Measurements from ENCODE around the gene TCF12.

The TCF12 gene

DNA sequence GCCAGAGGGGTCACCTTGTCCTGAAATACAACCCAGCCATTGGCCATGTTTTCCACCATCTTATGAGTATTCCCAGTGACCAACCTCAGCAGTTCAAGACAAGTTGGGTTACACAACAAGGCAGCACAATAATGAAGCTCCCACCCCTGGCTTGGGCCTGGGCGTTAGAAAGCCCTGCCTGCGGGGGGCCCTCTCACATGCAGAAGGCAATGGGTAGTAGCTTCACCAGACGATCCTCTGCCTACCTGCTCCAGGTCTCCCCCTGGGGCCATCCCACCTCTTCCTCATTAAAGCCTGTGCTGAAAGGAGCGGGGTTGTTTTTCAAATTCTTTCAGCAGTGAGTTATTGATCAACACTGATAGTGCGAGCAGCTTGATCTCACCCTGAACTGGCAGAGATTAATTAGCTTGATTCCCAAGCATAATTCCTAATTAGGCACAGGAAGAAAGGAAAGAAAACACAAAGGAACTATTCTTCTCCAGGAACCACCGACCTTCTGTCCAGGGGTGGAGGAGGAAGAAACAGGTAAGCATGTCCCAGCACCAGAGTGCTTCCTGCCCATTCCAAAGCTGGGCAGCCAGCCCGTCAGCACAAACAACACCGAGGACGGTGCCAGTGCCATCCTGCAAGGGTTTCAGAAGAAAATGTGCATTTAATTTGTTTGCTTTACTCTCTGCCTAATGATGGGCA, 378.2 kb downstream of the TCF12 start:
- DNase-seq (ENCODE audit: low spot score): no peak
- H3K36me3 Mint-ChIP-seq (ENCODE audit: low read depth): peaks cover 2% of the 10 kb centered on the region
- H3K27ac Mint-ChIP-seq: no peak overlapping the region
- H3K27me3 Mint-ChIP-seq (ENCODE audit: low read depth): no peaks in the 10 kb centered on the region
- H3K9me3 Mint-ChIP-seq: no peaks in the 10 kb centered on the region
- H3K4me3 Mint-ChIP-seq: no peak overlapping the region
- H3K4me1 Mint-ChIP-seq (ENCODE audit: low read depth): peaks cover 3% of the 10 kb centered on the region

DNA sequence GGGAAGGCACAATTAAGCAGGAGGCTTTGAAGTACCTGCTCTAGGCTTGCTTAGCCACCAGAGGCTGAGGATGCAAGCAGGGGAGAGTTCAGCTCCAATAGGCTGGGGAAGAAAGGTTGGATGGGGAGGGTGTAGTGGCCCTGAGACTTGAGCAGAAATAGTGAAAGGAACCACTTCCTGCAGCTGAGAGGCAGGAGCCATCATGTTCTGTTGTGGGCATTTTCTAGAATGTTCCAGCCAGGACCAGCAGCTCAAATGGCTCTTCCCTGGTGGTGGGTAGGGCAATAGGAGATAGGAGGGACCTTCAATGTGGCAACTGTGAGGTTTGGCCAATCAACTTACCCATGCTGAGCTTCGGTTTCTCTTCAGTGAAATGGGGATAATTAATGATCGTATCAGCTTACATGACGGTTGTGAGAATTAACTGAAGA, 378.7 kb downstream of the TCF12 start:
- H3K4me1 Mint-ChIP-seq (ENCODE audit: low read depth): peaks cover 3% of the 10 kb centered on the region
- no peak overlapping the region for H3K27ac Mint-ChIP-seq
- no peaks in the 10 kb centered on the region for H3K27me3 Mint-ChIP-seq (ENCODE audit: low read depth)
- no peak for DNase-seq (ENCODE audit: low spot score)
- no peaks in the 10 kb centered on the region for H3K9me3 Mint-ChIP-seq
- H3K36me3 Mint-ChIP-seq (ENCODE audit: low read depth): peaks cover 2% of the 10 kb centered on the region
- H3K4me3 Mint-ChIP-seq: no peak overlapping the region

DNA sequence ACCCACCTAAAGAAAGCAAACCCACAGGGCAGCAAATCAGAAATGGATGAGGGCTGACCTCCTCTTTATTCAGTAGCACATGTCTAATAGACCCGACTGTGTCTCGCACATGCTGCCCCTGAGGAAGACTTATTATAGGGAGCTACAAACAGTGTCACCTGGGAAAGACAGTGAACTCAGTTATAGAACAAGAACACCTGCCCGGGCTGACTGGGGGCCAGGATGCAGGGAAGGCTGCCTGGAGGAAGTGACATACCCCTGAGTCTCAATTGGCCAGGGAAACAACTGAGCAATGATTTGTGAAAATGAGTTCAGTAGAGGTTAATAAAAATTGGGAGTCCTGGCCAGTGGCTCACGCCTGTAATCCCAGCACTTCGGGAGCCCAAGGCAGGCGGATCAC, 379.2 kb downstream of the TCF12 start:
- Mint-ChIP-seq H3K27ac (no peak overlapping the region), H3K4me3 (no peak overlapping the region), H3K36me3 (ENCODE audit: low read depth) (no peaks in the 10 kb centered on the region), H3K4me1 (ENCODE audit: low read depth) (peaks cover 3% of the 10 kb centered on the region), H3K9me3 (no peaks in the 10 kb centered on the region), H3K27me3 (ENCODE audit: low read depth) (no peaks in the 10 kb centered on the region)
- DNase-seq (ENCODE audit: low spot score): no peak

DNA sequence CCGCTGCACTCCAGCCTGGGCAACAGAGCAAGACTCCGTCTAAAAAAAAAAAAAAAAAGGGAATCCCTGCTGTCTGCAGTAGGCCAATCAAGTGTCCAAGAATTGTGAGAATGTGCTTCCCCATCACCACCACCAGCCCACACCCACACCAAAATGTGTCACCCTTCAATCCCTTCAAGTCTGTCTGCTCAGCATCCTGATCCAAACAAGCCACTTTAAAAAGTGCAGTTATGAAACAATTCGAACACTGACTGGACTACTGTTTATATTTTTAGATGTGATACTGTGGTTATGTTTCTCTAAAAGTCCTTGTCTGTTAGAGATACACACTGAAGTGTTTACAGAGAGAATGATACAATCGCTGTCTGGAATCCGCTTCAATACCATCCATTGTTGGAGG, 379.8 kb downstream of the TCF12 start:
- DNase-seq (ENCODE audit: low spot score): no peak
- Mint-ChIP-seq H3K4me1 (ENCODE audit: low read depth) (peaks cover 3% of the 10 kb centered on the region), H3K4me3 (no peak overlapping the region), H3K9me3 (no peaks in the 10 kb centered on the region), H3K36me3 (ENCODE audit: low read depth) (no peaks in the 10 kb centered on the region), H3K27ac (no peak overlapping the region), H3K27me3 (ENCODE audit: low read depth) (no peaks in the 10 kb centered on the region)

DNA sequence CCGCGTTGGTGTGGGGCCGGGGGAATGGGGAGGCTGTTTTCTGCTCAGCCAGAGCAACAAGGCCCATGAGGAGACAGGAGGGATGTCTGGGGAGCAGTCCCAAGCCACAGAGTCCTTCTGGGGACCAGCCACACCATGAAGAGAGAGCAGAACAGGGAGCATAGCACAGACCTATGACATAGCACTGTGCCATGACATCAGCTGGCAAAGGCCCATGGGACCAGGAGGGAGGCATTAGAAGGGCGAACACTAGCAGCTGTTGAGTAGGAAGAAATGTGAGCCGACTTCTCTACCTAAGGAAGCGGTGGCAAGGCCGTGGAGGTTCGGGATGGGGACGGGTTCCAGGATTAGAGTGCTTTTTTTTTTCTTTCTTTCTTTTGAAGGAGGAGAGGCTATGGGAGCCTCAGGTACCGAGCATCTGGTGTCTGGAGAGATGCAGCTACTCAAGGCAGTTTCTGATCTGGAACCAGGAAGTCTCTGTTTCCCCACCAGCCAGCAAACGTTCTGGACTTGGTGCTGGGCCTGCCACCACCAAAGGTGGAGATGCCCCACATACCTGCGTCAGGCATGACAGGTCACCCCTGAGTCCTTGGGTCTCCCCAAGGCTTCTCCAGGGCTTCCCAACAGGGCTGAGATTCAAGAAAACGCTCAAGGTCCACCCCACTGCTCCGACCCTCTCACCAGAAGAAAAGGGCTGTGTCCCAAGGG, 380.6 kb downstream of the TCF12 start:
- Mint-ChIP-seq H3K4me1 (ENCODE audit: low read depth) (peaks cover 3% of the 10 kb centered on the region), H3K36me3 (ENCODE audit: low read depth) (no peaks in the 10 kb centered on the region), H3K9me3 (no peaks in the 10 kb centered on the region), H3K27me3 (ENCODE audit: low read depth) (no peaks in the 10 kb centered on the region), H3K27ac (no peak overlapping the region), H3K4me3 (no peak overlapping the region)
- no peak for DNase-seq (ENCODE audit: low spot score)

DNA sequence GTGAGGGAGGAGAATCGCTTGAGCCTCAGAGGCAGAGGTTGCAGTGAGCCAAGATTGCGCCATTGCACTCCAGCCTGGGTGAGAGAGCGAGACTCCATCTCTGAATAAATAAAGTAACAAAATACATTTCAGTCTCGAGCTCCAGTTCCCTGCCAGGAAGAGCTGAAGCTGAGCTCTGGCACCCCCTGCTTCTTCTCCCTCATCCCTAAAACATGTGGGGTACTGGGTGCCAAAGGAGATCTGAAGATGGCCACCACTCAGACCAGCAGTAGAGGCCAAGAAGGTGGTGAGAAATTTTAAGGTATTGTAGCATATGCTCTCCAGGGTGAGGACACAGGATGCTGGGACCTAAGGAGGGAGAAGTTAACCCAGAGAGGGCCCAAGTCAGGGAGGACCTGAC, 382.9 kb downstream of the TCF12 start:
- Mint-ChIP-seq H3K4me3 (no peak overlapping the region), H3K27me3 (ENCODE audit: low read depth) (peaks cover 3% of the 10 kb centered on the region), H3K27ac (no peak overlapping the region), H3K9me3 (no peaks in the 10 kb centered on the region), H3K4me1 (ENCODE audit: low read depth) (peaks cover 5% of the 10 kb centered on the region), H3K36me3 (ENCODE audit: low read depth) (no peaks in the 10 kb centered on the region)
- DNase-seq (ENCODE audit: low spot score): no peak

DNA sequence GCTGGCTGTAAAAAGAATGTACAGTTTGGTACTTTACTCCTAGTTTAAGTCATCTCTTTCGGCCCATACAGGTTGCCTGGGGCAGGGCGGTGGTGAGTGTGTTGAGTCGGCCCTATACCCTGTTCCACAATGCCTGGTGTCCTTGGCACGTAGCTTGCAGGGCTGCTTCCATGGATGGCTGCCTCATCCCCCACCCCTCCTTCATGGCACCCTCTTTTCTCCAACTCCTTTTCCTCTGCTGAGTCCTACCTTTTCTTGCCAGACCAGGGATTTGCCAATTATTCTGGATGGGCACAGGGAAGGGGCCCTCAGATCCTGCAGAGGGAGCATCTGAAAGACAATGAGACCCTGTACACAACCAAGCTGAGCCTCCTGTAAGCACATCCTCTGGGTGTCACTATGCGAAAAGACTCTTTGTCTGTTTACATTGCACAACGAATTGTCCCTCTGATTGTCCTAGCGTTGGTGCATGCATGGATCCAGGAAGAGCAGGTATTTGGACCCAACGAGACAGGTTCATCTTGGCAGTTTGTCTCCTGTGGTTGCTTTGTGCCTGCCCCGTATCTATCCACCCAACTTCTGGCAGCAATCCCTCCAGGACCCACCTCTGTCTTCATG, 384.3 kb downstream of the TCF12 start:
- peaks cover 3% of the 10 kb centered on the region for H3K27me3 Mint-ChIP-seq (ENCODE audit: low read depth)
- H3K9me3 Mint-ChIP-seq: no peaks in the 10 kb centered on the region
- H3K4me1 Mint-ChIP-seq (ENCODE audit: low read depth): peaks cover 5% of the 10 kb centered on the region
- no peak for DNase-seq (ENCODE audit: low spot score)
- no peak overlapping the region for H3K27ac Mint-ChIP-seq
- H3K36me3 Mint-ChIP-seq (ENCODE audit: low read depth): no peaks in the 10 kb centered on the region
- H3K4me3 Mint-ChIP-seq: no peak overlapping the region

DNA sequence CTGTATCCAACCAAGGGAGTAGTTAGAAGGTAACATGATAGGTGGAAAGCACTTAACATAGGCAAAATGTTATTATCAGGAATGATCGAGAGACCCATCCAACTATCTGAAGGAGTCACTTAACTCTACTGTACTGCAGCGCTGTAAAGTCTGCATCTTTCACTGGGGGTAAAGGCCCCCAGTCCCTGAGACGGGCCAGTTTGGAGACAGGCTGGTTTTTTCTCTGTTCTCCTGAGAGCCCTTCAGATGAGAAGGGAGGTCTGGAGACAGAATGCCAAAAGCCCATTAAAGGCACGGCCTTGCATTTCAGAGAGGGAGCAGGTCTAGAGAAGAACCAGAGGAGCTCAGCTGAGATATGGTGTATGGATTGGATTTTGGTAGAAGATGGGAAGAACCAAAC, 386.6 kb downstream of the TCF12 start:
- peaks cover 5% of the 10 kb centered on the region for H3K4me1 Mint-ChIP-seq (ENCODE audit: low read depth)
- no peaks in the 10 kb centered on the region for H3K9me3 Mint-ChIP-seq
- no peaks in the 10 kb centered on the region for H3K36me3 Mint-ChIP-seq (ENCODE audit: low read depth)
- H3K27ac Mint-ChIP-seq: no peak overlapping the region
- peak overlapping the region; percentile 24 for H3K4me3 Mint-ChIP-seq
- H3K27me3 Mint-ChIP-seq (ENCODE audit: low read depth): peaks cover 3% of the 10 kb centered on the region
- DNase-seq (ENCODE audit: low spot score): no peak

DNA sequence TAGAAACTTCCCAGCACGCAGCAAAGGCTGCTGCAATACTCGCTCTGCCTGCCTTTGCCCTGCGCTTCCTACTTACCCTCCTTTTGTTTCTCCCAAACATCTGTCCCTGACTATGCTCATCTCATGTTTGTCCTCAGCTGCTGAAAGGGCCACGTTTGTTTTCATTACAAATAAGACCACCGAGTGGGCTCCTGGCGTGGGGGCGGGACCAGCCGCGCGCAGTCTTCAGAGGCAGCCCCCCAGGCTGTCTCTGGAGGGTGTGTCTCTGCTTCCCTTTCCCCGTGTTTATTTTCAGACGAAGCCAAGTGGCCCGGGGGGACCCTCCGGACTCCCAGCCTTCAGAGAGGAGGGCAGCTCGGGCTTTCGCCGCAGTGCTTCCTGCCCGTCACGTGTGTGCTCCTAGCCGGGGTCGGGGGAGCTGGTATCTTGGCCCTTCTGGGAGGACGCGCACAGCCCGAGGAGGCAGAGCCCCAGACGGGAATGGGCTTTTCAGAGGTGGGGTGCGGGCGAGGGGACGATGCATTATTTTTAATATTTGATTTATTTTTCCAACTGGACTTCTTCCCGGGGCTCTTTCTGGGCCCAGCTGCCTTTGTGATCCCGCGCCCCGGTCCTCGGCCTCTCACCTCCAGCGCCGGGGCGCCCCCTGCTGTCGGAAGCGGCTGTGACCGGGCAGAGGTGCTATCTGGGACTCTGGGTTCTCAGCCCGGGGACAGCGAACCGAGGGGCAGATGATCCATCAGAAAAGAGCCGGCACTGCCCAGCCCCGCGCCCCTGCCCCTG, 387.9 kb downstream of the TCF12 start:
- H3K9me3 Mint-ChIP-seq: no peaks in the 10 kb centered on the region
- H3K36me3 Mint-ChIP-seq (ENCODE audit: low read depth): no peaks in the 10 kb centered on the region
- peaks cover 3% of the 10 kb centered on the region for H3K27me3 Mint-ChIP-seq (ENCODE audit: low read depth)
- no peak overlapping the region for H3K27ac Mint-ChIP-seq
- DNase-seq (ENCODE audit: low spot score): peak; percentile 72
- peaks cover 5% of the 10 kb centered on the region for H3K4me1 Mint-ChIP-seq (ENCODE audit: low read depth)
- peak overlapping the region; percentile 53 for H3K4me3 Mint-ChIP-seq

DNA sequence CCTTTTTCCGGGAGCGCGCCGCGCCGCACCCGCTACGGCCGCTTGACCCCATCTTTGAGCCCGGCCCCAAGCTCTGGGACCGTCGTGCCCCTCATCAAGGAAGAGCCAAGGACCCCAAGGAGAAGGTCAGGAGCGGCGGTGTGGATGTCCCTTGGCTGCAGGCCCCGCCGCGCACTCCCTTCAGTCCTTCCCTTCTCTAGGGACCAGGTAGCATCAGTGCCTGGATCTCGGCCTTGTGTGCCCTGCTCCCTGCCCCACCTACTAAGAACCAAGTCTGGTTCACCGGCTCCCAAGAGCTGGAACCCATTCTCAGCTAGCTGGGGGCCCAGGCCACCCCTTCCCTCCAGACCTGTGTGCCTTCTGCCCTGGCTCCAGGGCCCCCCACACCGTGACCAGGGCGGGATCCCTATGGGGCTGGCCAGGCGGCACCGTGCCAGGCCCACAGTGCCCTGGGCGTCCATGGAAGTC, 388.5 kb downstream of the TCF12 start:
- peaks cover 5% of the 10 kb centered on the region for H3K4me1 Mint-ChIP-seq (ENCODE audit: low read depth)
- no peaks in the 10 kb centered on the region for H3K9me3 Mint-ChIP-seq
- no peak for DNase-seq (ENCODE audit: low spot score)
- peak overlapping the region; percentile 11 for H3K4me3 Mint-ChIP-seq
- no peaks in the 10 kb centered on the region for H3K36me3 Mint-ChIP-seq (ENCODE audit: low read depth)
- no peak overlapping the region for H3K27ac Mint-ChIP-seq
- H3K27me3 Mint-ChIP-seq (ENCODE audit: low read depth): peaks cover 3% of the 10 kb centered on the region

DNA sequence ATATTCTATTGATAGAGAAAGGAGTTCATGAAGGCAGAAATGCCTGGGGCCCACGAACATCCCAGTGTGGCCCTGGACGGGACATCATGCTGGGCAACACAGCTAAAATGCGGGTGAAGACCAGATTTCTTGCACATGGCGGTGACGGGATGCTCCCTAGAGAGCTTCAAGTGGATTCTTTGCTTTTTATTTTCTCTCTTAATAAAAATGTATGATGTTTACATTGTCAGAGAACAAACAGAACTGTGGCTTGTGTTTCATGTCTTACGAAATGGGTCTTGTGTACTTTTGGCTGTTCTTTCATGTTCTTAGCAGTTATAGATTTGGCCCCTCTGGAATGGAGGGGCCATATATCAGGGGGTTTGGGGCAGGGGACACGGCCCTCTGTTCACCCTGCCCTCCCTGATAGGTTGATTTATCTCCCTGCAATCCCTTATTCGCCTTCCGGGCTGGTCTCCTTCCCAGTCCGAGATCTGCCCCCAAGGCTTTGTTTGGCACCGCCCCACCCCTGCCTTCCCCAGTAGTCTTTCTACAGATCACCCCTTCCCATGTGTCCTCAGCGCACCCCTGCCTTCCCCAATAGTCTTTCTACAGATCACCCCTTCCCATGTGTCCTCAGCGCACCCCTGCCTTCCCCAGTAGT, 389.2 kb downstream of the TCF12 start:
- DNase-seq (ENCODE audit: low spot score): no peak
- H3K27me3 Mint-ChIP-seq (ENCODE audit: low read depth): peaks cover 3% of the 10 kb centered on the region
- peaks cover 5% of the 10 kb centered on the region for H3K4me1 Mint-ChIP-seq (ENCODE audit: low read depth)
- no peaks in the 10 kb centered on the region for H3K36me3 Mint-ChIP-seq (ENCODE audit: low read depth)
- H3K4me3 Mint-ChIP-seq: no peak overlapping the region
- no peak overlapping the region for H3K27ac Mint-ChIP-seq
- H3K9me3 Mint-ChIP-seq: no peaks in the 10 kb centered on the region

DNA sequence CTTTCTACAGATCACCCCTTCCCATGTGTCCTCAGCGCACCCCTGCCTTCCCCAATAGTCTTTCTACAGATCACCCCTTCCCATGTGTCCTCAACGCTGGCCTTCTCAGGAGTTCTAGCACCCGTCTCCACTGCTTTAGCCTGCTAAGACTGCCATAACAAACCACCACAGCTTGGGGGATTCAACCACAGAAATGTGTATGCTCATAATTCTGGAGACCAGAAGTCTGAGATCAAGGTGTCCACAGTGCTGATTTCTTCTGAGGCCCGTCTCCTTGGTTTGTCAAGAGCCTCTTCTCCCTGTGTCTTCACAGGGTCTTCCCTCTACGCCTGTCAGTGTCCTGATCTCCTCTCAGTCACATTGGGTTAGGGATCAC, 389.7 kb downstream of the TCF12 start:
- Mint-ChIP-seq H3K27ac (no peak overlapping the region), H3K4me1 (ENCODE audit: low read depth) (peaks cover 5% of the 10 kb centered on the region), H3K9me3 (no peaks in the 10 kb centered on the region), H3K4me3 (no peak overlapping the region), H3K27me3 (ENCODE audit: low read depth) (peaks cover 3% of the 10 kb centered on the region), H3K36me3 (ENCODE audit: low read depth) (no peaks in the 10 kb centered on the region)
- DNase-seq (ENCODE audit: low spot score): no peak

DNA sequence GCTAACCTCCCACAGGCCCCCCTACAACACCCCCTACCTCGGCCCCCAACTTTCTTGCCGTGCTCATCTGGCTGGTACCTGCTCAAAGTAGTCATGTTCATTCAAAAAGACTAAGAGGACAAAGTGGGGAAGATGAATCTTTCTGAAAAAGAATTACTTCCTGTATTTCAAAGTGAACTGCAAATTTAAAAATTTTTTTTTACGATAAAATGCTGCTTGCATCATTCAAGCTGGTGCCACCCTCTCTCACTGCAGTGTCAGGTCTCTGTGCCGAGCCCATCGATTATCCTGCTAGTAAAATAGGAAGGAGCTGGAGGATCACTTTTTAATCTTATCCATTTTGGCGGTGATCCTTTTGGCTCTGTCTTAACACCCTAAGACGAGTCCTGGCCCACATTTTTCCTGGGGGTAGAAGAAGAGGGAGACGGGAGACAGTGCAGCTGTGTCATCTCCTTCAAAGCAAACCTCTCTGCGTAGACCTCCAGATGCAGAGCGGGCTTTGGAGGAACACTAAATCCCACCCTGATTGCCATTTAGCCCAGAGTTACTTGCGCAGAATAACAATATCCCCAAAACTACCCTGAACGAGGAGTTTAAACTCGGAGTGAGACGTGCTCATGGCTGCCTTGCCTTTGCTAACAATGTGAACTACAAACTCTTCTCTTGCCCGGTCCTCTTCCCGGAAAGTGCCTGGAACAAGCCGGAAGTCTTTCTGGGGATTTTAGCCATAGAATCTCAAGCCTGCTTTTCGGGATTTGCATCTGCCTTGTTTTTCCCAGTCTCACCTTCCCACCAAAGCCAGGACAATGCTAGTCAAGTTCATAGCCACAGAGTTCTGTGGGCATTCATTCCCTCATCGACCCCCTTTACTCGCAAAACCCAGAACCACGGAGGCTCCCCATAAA, 391.7 kb downstream of the TCF12 start:
- Mint-ChIP-seq H3K4me1 (ENCODE audit: low read depth) (peaks cover 5% of the 10 kb centered on the region), H3K4me3 (no peak overlapping the region), H3K9me3 (no peaks in the 10 kb centered on the region), H3K27ac (no peak overlapping the region), H3K27me3 (ENCODE audit: low read depth) (peaks cover 3% of the 10 kb centered on the region), H3K36me3 (ENCODE audit: low read depth) (no peaks in the 10 kb centered on the region)
- DNase-seq (ENCODE audit: low spot score): no peak

Data from T-helper 2 cell treated with Interferon-gamma antibody and Interleukin-4, amounts not matched to agents 5 μg/mL and 100 μg/mL, for 36 hours (primary cell).